HepG2 (cell line): ENCODE results near the gene NELL2. TPM values are rescaled to one million over a fixed set of nuclear protein-coding genes. Genes with fewer than 3 reads are reported as not detected.

Source experiments
- ATAC-seq: fragments of 200-7000 bp; cut with Tn5 transposase; 3 replicates; pipeline ENCODE4 v1.9.1; 2020; ENCODE audit warnings: mild to moderate bottlenecking, moderate library complexity
- BruUV-seq: library from RNA; stranded (reverse); fragments of 400-500 nt; replicated peaks from 2 replicates; lab custom pipeline; 2021; lab: Mats Ljungman, UMichigan
- CTCF ChIA-PET: fragments of 300-600 bp; formaldehyde crosslinking; extraction: SDS; loops from one replicate; lab custom pipeline; 2021; ENCODE audit warnings: low total read pairs, inconsistent platforms, low intra/inter-chr PET ratio; lab: Yijun Ruan, JAX
- POLR2A ChIA-PET: fragments of 350-600 bp; sonication (Branson Sonifier 250); formaldehyde crosslinking; loops from one replicate; lab custom pipeline; 2020; ENCODE audit warnings: antibody characterized with exemption, inconsistent platforms; lab: Yijun Ruan, JAX
- DNase-seq: peaks from one replicate; pipeline ENCODE4 v3.0.0-alpha.2; 2015; ENCODE audit warnings: low spot score
- FAIRE-seq: peaks from 3 replicates; lab custom pipeline; 2011; peaks lifted over from hg19 to GRCh38; lab: Jason Lieb, UNC
- H2AFZ ChIP-seq: one replicate; pipeline ENCODE4 v1.6.1; 2011; ENCODE audit warnings: low read length, inconsistent platforms
- H3K27ac ChIP-seq: fragments of 300-600 bp; 3 replicates; pipeline ENCODE4 v1.8.0; 2011; ENCODE audit warnings: mixed run types, mild to moderate bottlenecking, mixed read lengths, low read length, inconsistent platforms; ENCODE audit not compliant: insufficient read depth; ENCODE audit errors: extremely low read length
- H3K27me3 ChIP-seq, 2 experiments: fragments of 200-600 bp in 1 of 2; 2 replicates in 1 of 2; 3 replicates in 1 of 2; pipeline versions ENCODE4 v1.6.0 to v1.8.0; 2011; ENCODE audit warnings: low read length in 2 of 2, mild to moderate bottlenecking in 2 of 2, moderate library complexity in 2 of 2, inconsistent platforms in 1 of 2; ENCODE audit not compliant: insufficient read depth in 2 of 2, control insufficient read depth in 1 of 2
- H3K36me3 ChIP-seq, 2 experiments: fragments of 200-600 bp in 1 of 2; replicated peaks in 1 of 2; 2 replicates in 1 of 2; 3 replicates in 1 of 2; pipeline versions ENCODE4 v1.5.1 to v1.8.0; 2011; ENCODE audit warnings: low read length in 2 of 2, inconsistent platforms in 1 of 2; ENCODE audit not compliant: insufficient read depth in 2 of 2, control insufficient read depth in 1 of 2
- H3K4me1 ChIP-seq: 2 replicates; pipeline ENCODE4 v1.5.1; 2012; ENCODE audit warnings: low read length, inconsistent platforms; ENCODE audit not compliant: insufficient read depth
- H3K4me2 ChIP-seq: 2 replicates; pipeline ENCODE4 v1.6.0; 2011; ENCODE audit warnings: low read depth, low read length, inconsistent platforms
- H3K4me3 ChIP-seq, 3 experiments: fragments of 200-600 bp in 1 of 3; sonication (generic), shearing (Covaris generic) in 1 of 3; replicated peaks in 1 of 3; 2 replicates each; pipeline ENCODE4 v1.5.1; 2011 to 2016; ENCODE audit warnings: low read length in 3 of 3, inconsistent platforms in 2 of 3, low read depth in 2 of 3, mild to moderate bottlenecking in 2 of 3, control low read depth in 1 of 3, mixed read lengths in 1 of 3; ENCODE audit not compliant: insufficient read depth in 1 of 3
- H3K79me2 ChIP-seq: one replicate; pipeline ENCODE4 v1.6.1; 2011; ENCODE audit warnings: low read length, inconsistent platforms; ENCODE audit not compliant: insufficient read depth
- H3K9ac ChIP-seq: 2 replicates; pipeline ENCODE4 v1.6.0; 2011; ENCODE audit warnings: mild to moderate bottlenecking, low read depth, low read length, inconsistent platforms; ENCODE audit not compliant: insufficient read depth
- H3K9me3 ChIP-seq: 2 replicates; pipeline ENCODE4 v1.5.1; 2012; ENCODE audit warnings: mild to moderate bottlenecking, low read length
- H4K20me1 ChIP-seq: 2 replicates; pipeline ENCODE4 v1.6.0; 2011; ENCODE audit warnings: inconsistent platforms, mild to moderate bottlenecking, low read length, moderate library complexity; ENCODE audit not compliant: insufficient read depth
- CREB1 ChIP-seq, 2 experiments: fragments of 450-650 bp in 1 of 2; IDR thresholded peaks; 2 replicates each; pipeline ENCODE4 v1.6.1; 2016 to 2017; ENCODE audit warnings: control low read depth in 1 of 2, mild to moderate bottlenecking in 1 of 2, missing compliant biosample characterization in 1 of 2, missing genetic modification characterization in 1 of 2
- FOXA1 ChIP-seq, 2 experiments: fragments of 450-650 bp in 1 of 2; sonication (generic) in 1 of 2; formaldehyde crosslinking in 1 of 2; IDR thresholded peaks; 2 replicates each; pipeline versions ENCODE4 v1.4.0 to v1.6.1; 2016 to 2020; ENCODE audit warnings: missing genetic modification reagents in 1 of 2
- MAZ ChIP-seq, 2 experiments: sonication (generic) in 1 of 2; formaldehyde crosslinking in 1 of 2; IDR thresholded peaks; 2 replicates each; pipeline versions ENCODE4 v1.5.0 to v1.6.1; 2012 to 2020; ENCODE audit warnings: low read depth in 2 of 2, mild to moderate bottlenecking in 2 of 2, borderline replicate concordance in 1 of 2, improper control_type of control experiment in 1 of 2, low read length in 1 of 2, missing genetic modification reagents in 1 of 2, moderate library complexity in 1 of 2
- MEIS1 ChIP-seq: sonication (generic); formaldehyde crosslinking; IDR thresholded peaks from 2 replicates; pipeline ENCODE4 v1.9.0; 2021; ENCODE audit warnings: mild to moderate bottlenecking, missing genetic modification reagents, moderate library complexity, borderline replicate concordance
- NFAT5 ChIP-seq: sonication (generic); formaldehyde crosslinking; IDR thresholded peaks from 2 replicates; pipeline ENCODE4 v1.4.0; 2020; ENCODE audit warnings: missing genetic modification reagents
- ZFP36L2 ChIP-seq: sonication (generic); formaldehyde crosslinking; IDR thresholded peaks from 2 replicates; pipeline ENCODE4 v1.4.0; 2020; ENCODE audit warnings: missing genetic modification reagents
- ZNF256 ChIP-seq: sonication (generic); formaldehyde crosslinking; conservative IDR thresholded peaks from 2 replicates; pipeline ENCODE4 v1.4.0; 2020; ENCODE audit warnings: missing genetic modification reagents
- ZNF839 ChIP-seq: sonication (generic); formaldehyde crosslinking; IDR thresholded peaks from 2 replicates; pipeline ENCODE4 v1.4.0; 2020; ENCODE audit warnings: missing genetic modification reagents, mild to moderate bottlenecking, borderline replicate concordance
- WGBS: methylation state at CpG from one replicate; pipeline ENCODE4 v1.1.6; 2017; ENCODE audit warnings: low lambda C conversion rate; 5-methylcytosine and 5-hydroxymethylcytosine counted together
- in situ Hi-C: cut with HindIII; loops from 2 replicates; pipeline ENCODE4 v1.10.0; 2017; ENCODE audit warnings: low pct_unique_long_range_greater_than_20kb; ENCODE audit not compliant: extremely low pct_ligation_motif_present
- intact Hi-C: fragments of 100-400 bp; cut with micrococcal nuclease; formaldehyde crosslinking; loops from one replicate; pipeline ENCODE4 v1.10.0; 2022; ENCODE audit not compliant: unreplicated experiment
- polyA plus RNA-seq, 8 experiments: library from polyadenylated mRNA; depleted of rRNA in 3 of 8; stranded (reverse) in 7 of 8; unstranded in 1 of 8; fragments of >200 nt; fragmentation: Illumina TruSeq in 4 of 8; extraction: Trizol in 4 of 8; gene quantifications; 2 replicates each; pipeline versions ENCODE4 v1.2.1 to v1.2.3, GENCODE V29; 2011 to 2016; ENCODE audit warnings: low read depth in 4 of 8, missing spikeins in 1 of 8, mixed read lengths in 1 of 8; ENCODE audit not compliant: insufficient read depth in 1 of 8
- total RNA-seq, 5 experiments: library from RNA; depleted of rRNA; stranded (reverse); fragments of >200 nt; fragmentation: Illumina TruSeq; extraction: Trizol; gene quantifications; 2 replicates each; pipeline ENCODE4 v1.2.3, GENCODE V29; 2016; ENCODE audit warnings: low read depth in 1 of 5
- TF ChIP-seq, protein P1 (sequence below): sonication (generic); formaldehyde crosslinking; conservative IDR thresholded peaks from 2 replicates; pipeline ENCODE4 v1.5.0; 2020; ENCODE audit warnings: missing genetic modification reagents

The NELL2 gene
- total and polyA plus RNA-seq, 2 of the 13 experiments (the other 11 are each of a cell fraction or from before 2014, with no cell fraction given): 0.11 TPM; not detected in 1

DNA sequence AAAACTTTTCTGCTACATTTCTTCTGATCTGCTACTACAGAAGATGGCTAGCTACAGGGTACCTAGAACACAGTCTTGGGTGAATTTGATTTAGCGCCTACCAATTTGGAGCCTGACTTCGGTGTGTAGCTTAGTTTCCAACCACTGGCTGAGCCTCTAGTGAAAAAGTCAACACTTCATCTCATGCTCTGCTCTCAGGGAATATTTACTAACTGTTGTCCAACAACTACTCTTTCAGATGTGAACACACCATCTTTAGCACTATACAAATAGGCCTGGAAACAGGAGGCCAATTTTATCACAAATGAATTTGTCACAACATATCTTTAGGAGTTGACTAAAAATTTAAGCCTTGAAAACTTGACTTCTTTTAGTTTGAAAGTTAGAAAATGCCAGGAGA, 167.9 kb downstream of the NELL2 start:
- Histone ChIP-seq H3K27me3 (no peaks in the 10 kb centered on the region), H2AFZ (no peak overlapping the region), H3K36me3 (no peaks in the 10 kb centered on the region), H4K20me1 (no peaks in the 10 kb centered on the region), H3K79me2 (no peaks in the 10 kb centered on the region), H3K9me3 (no peaks in the 10 kb centered on the region), H3K4me3 (no peak overlapping the region), H3K4me1 (no peaks in the 10 kb centered on the region), H3K4me2 (no peak overlapping the region), H3K9ac (no peak overlapping the region), H3K27ac (no peak overlapping the region)
- ATAC-seq (no peak), FAIRE-seq (no peak), DNase-seq (no peak)
- 51% methylated on average over 2 of the region's 2 CpGs for WGBS
- in situ Hi-C loops (no loop called here), intact Hi-C loops (no loop called here)
- TF ChIP-seq NFAT5 (no peak), ZNF839 (CRISPR knock-in tag) (no peak), CREB1 (IDR thresholded peaks at IDR 0.05) (no peak), CREB1 (CRISPR knock-in tag; IDR thresholded peaks at IDR 0.05) (no peak), MEIS1 (no peak), ZNF256 (CRISPR knock-in tag) (no peak), FOXA1 (IDR thresholded peaks at IDR 0.05) (no peak), FOXA1 (CRISPR knock-in tag; IDR thresholded peaks at IDR 0.05) (no peak), MAZ (IDR thresholded peaks at IDR 0.05; ENCODE audit: borderline replicate concordance, low read depth, low read length) (no peak), MAZ (CRISPR knock-in tag; IDR thresholded peaks at IDR 0.05; ENCODE audit: low read depth) (no peak), ZFP36L2 (no peak)
- TF ChIP-seq, protein P1, sequence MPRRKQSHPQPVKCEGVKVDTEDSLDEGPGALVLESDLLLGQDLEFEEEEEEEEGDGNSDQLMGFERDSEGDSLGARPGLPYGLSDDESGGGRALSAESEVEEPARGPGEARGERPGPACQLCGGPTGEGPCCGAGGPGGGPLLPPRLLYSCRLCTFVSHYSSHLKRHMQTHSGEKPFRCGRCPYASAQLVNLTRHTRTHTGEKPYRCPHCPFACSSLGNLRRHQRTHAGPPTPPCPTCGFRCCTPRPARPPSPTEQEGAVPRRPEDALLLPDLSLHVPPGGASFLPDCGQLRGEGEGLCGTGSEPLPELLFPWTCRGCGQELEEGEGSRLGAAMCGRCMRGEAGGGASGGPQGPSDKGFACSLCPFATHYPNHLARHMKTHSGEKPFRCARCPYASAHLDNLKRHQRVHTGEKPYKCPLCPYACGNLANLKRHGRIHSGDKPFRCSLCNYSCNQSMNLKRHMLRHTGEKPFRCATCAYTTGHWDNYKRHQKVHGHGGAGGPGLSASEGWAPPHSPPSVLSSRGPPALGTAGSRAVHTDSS (CRISPR knock-in tag): no peak
- no TSS peak for BruUV-seq
- POLR2A ChIA-PET: no interaction called here
- CTCF ChIA-PET: no interaction called here
